CD8-positive, alpha-beta memory T cell (primary cell): ENCODE results near the gene PDGFRB. TPM values are rescaled to one million over a fixed set of nuclear protein-coding genes. Genes with fewer than 3 reads are reported as not detected.
"Not testable (repeated sequence)": the region's sequence is repeated elsewhere in the genome, so short reads cannot be mapped to it uniquely, and the experiment has no call there.

Experiments used
- CTCF ChIA-PET: fragments of 350-600 bp; sonication (Branson Sonifier 250); formaldehyde crosslinking; loops from one replicate; lab custom pipeline; 2021; ENCODE audit warnings: antibody characterized with exemption; lab: Charles Lee
- POLR2A ChIA-PET: fragments of 350-600 bp; sonication (Branson Sonifier 250); formaldehyde crosslinking; loops from one replicate; lab custom pipeline; 2021; ENCODE audit warnings: antibody characterized with exemption; lab: Charles Lee
- DNase-seq, 5 donors: peaks; one replicate each; pipeline versions ENCODE4 v3.0.0 to v3.0.0-alpha.2; 2020 to 2022; ENCODE audit warnings: mixed read lengths in 1 of 5
- H3K27ac ChIP-seq: one replicate; pipeline ENCODE4 v1.7.0; 2013; ENCODE audit warnings: low read depth, mild to moderate bottlenecking, low read length, moderate library complexity
- H3K27me3 ChIP-seq: 2 replicates; pipeline ENCODE4 v1.7.0; 2013; ENCODE audit warnings: low read length, mild to moderate bottlenecking; ENCODE audit not compliant: insufficient read depth, poor library complexity, severe bottlenecking
- H3K36me3 ChIP-seq: 2 replicates; pipeline ENCODE4 v1.7.0; 2013; ENCODE audit warnings: mild to moderate bottlenecking, low read length, moderate library complexity; ENCODE audit not compliant: insufficient read depth
- H3K4me1 ChIP-seq: 2 replicates; pipeline ENCODE4 v1.7.0; 2013; ENCODE audit warnings: mild to moderate bottlenecking, low read length, moderate library complexity; ENCODE audit not compliant: insufficient read depth
- H3K4me3 ChIP-seq: 2 replicates; pipeline ENCODE4 v1.7.0; 2013; ENCODE audit warnings: mild to moderate bottlenecking, low read length
- H3K9me3 ChIP-seq: 2 replicates; pipeline ENCODE4 v1.7.0; 2013; ENCODE audit warnings: mild to moderate bottlenecking, low read length
- H3K27ac Mint-ChIP-seq, 8 donors: one replicate each; pipeline ENCODE4 v1.8.0; 2020 to 2021; ENCODE audit warnings: mixed read lengths in 8 of 8, mild to moderate bottlenecking in 6 of 8, inconsistent platforms in 3 of 8, moderate library complexity in 3 of 8
- H3K27me3 Mint-ChIP-seq, 2 donors: one replicate each; pipeline ENCODE4 v1.8.0; 2020 to 2021; ENCODE audit warnings: mixed read lengths in 2 of 2, mild to moderate bottlenecking in 1 of 2, moderate library complexity in 1 of 2
- H3K36me3 Mint-ChIP-seq, 3 donors: one replicate each; pipeline ENCODE4 v1.8.0; 2020 to 2021; ENCODE audit warnings: mixed read lengths in 3 of 3, inconsistent platforms in 1 of 3, mild to moderate bottlenecking in 1 of 3
- H3K4me1 Mint-ChIP-seq, 3 donors: one replicate each; pipeline ENCODE4 v1.8.0; 2020 to 2021; ENCODE audit warnings: mixed read lengths in 3 of 3, inconsistent platforms in 1 of 3, mild to moderate bottlenecking in 1 of 3
- H3K4me3 Mint-ChIP-seq, 7 donors: one replicate each; pipeline ENCODE4 v1.8.0; 2020 to 2021; ENCODE audit warnings: mixed read lengths in 7 of 7, mild to moderate bottlenecking in 6 of 7, moderate library complexity in 4 of 7, inconsistent platforms in 2 of 7
- H3K9me3 Mint-ChIP-seq, 5 donors: one replicate each; pipeline ENCODE4 v1.8.0; 2020 to 2022; ENCODE audit warnings: mixed read lengths in 5 of 5, mild to moderate bottlenecking in 3 of 5, moderate library complexity in 2 of 5, inconsistent platforms in 1 of 5
- polyA plus RNA-seq: library from polyadenylated mRNA; unstranded; fragments of 300-500 nt; fragmentation: Illumina TruSeq; gene quantifications from one replicate; pipeline ENCODE4 v1.2.3, GENCODE V29; 2021
- total RNA-seq, 2 experiments: library from RNA; stranded (reverse); gene quantifications; one replicate each; pipeline ENCODE4 v1.2.3, GENCODE V29; 2021

The PDGFRB gene
- total and polyA plus RNA-seq, 3 experiments from 2014 or later = 0.66 to 2.0 (median 0.81) TPM

- H3K4me3 ChIP-seq = no peak overlapping the region
- no peak overlapping the region for H3K27ac ChIP-seq
- H3K9me3 ChIP-seq = no peaks in the 10 kb centered on the region
- ChIA-PET CTCF (no interaction called here), POLR2A (no interaction called here)
- H3K4me1 ChIP-seq = no peaks in the 10 kb centered on the region
- H3K27me3 Mint-ChIP-seq = peaks cover 2 to 51% of the 10 kb centered on the region in 2 donors
- no peaks in the 10 kb centered on the region for H3K4me1 Mint-ChIP-seq
- H3K36me3 ChIP-seq = no peaks in the 10 kb centered on the region
- no peak overlapping the region for H3K27ac Mint-ChIP-seq
- H3K9me3 Mint-ChIP-seq = no peaks in the 10 kb centered on the region
- H3K36me3 Mint-ChIP-seq = peaks cover 0 to 1% (median 0%) of the 10 kb centered on the region in 3 donors
- DNase-seq = no peak
- no peak overlapping the region for H3K4me3 Mint-ChIP-seq
- H3K27me3 ChIP-seq = no peaks in the 10 kb centered on the region
These were observed 63.4 kb downstream of the PDGFRB start for GRCh38 chr5:150092159-150092787.

- Histone ChIP-seq H3K27ac (no peak within 1 kb of the TSS), H3K27me3 (peaks cover 10% of the 10 kb centered on the region), H3K36me3 (no peaks in the 10 kb centered on the region), H3K4me3 (no peak within 1 kb of the TSS), H3K9me3 (no peaks in the 10 kb centered on the region), H3K4me1 (no peaks in the 10 kb centered on the region)
- ChIA-PET POLR2A (no interaction called here), CTCF (interaction anchor here (1.6 kb wide), 1 partner anchor 18 kb away, joined by 4 read pairs; no protein-coding TSS in a partner anchor)
- Mint-ChIP-seq H3K27ac (no peak within 1 kb of the TSS), H3K36me3 (peaks cover 0 to 1% (median 0%) of the 10 kb centered on the region in 3 donors), H3K4me1 (peaks cover 0 to 4% (median 0%) of the 10 kb centered on the region in 3 donors), H3K4me3 (no peak within 1 kb of the TSS), H3K27me3 (peaks cover 34 to 69% of the 10 kb centered on the region in 2 donors), H3K9me3 (peaks cover 0 to 2% (median 0%) of the 10 kb centered on the region in 5 donors)
- DNase-seq = no peak
These were observed 69.5 kb downstream of the PDGFRB start, which contains the start of gene CSF1R for GRCh38 chr5:150085950-150086715. TSS of gene CSF1R (minus strand) at chr5:150086554. CDS start at chr5:150086427, 127 bp downstream.

DNA sequence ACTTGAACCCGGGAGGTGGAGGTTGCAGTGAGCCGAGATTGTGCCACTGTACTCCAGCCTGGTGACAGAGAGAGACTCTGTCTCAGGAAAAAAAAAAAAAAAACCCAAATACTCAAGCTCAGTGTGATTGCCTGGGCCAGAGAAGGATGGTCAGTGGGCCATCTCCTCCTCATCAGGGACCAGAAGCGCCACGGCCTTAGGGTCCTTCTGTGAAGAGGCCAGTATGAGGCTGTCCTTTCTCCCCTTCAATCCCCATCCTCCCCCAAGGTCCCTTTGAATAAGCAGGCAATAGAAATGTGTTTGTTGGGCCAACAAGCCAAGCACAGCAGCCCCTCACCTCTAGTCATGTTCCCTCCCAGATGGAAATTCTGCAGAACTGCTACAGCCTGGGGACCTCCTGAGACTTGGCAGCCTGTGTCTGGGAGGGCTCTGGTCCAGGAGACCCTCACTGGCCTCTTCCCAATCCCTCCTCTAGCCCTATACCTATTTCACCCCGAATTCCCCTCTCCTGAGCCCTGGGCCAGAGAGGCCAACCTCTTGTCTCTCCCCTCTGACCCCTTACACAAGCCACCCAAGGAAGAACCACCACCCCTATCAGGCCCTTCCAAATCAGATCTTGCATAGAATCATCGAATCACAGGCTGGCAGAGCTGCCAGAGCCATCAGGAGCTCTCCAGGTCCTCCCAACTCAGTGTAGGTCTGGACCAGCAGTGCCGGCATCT, 70.3 kb downstream of the PDGFRB start:
- no peak overlapping the region for H3K4me3 Mint-ChIP-seq
- no peak overlapping the region for H3K27ac ChIP-seq
- H3K27ac Mint-ChIP-seq = no peak overlapping the region
- H3K27me3 ChIP-seq = peaks cover 12% of the 10 kb centered on the region
- no peak overlapping the region for H3K4me3 ChIP-seq
- H3K27me3 Mint-ChIP-seq = peaks cover 35 to 66% of the 10 kb centered on the region in 2 donors
- no peaks in the 10 kb centered on the region for H3K36me3 ChIP-seq
- ChIA-PET POLR2A (no interaction called here), CTCF (interaction anchor here (0.8 to 1.6 kb wide), 2 partner anchors 11 to 19 kb away, joined by 3 to 4 read pairs; no protein-coding TSS in a partner anchor)
- peaks cover 0 to 4% (median 0%) of the 10 kb centered on the region in 3 donors for H3K4me1 Mint-ChIP-seq
- H3K36me3 Mint-ChIP-seq = peaks cover 0 to 1% (median 0%) of the 10 kb centered on the region in 3 donors
- no peaks in the 10 kb centered on the region for H3K9me3 ChIP-seq
- H3K9me3 Mint-ChIP-seq = peaks cover 0 to 2% (median 0%) of the 10 kb centered on the region in 5 donors
- DNase-seq = no peak
- no peaks in the 10 kb centered on the region for H3K4me1 ChIP-seq

DNA sequence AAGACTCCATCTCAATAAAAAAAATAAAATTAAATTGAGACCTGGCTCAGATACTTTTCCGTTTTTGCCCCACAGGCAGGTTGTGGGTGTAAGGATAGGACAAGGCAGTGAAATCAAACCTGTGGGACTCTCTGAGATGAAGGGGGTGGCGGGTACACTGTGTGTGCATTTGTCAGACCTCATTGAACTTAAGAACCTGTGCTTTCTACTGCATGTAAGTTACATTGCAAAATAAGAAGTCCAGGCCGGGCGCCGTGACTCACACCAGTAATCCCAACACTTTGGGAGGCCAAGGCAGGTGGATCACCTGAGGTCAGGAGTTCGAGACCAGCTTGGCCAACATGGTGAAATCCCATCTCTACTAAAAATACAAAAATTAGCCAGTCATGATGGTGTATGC, 70.9 kb downstream of the PDGFRB start:
- H3K27ac ChIP-seq, H3K36me3 ChIP-seq, H3K9me3 ChIP-seq, H3K9me3 Mint-ChIP-seq, H3K4me1 ChIP-seq, H3K4me1 Mint-ChIP-seq, DNase-seq, POLR2A ChIA-PET, H3K36me3 Mint-ChIP-seq, H3K4me3 Mint-ChIP-seq, H3K4me3 ChIP-seq: not testable (repeated sequence)
- Mint-ChIP-seq H3K27ac (peak overlapping the region in 1 of 8 donors; percentile 43), H3K27me3 (peaks cover 36 to 64% of the 10 kb centered on the region in 2 donors)
- peaks cover 12% of the 10 kb centered on the region for H3K27me3 ChIP-seq
- CTCF ChIA-PET = interaction anchor here (0.8 kb wide), 1 partner anchor 11 kb away, joined by 3 read pairs; no protein-coding TSS in a partner anchor

GRCh38 chr5:150082889-150083288, 72.8 kb downstream of the PDGFRB start:
- H3K9me3 ChIP-seq = no peaks in the 10 kb centered on the region
- H3K4me1 ChIP-seq = no peaks in the 10 kb centered on the region
- H3K27me3 ChIP-seq = peaks cover 12% of the 10 kb centered on the region
- ChIA-PET CTCF (no interaction called here), POLR2A (no interaction called here)
- H3K27me3 Mint-ChIP-seq = peaks cover 40 to 66% of the 10 kb centered on the region in 2 donors
- peaks cover 0 to 2% (median 0%) of the 10 kb centered on the region in 5 donors for H3K9me3 Mint-ChIP-seq
- no peak overlapping the region for H3K4me3 ChIP-seq
- H3K27ac ChIP-seq = no peak overlapping the region
- H3K36me3 ChIP-seq = no peaks in the 10 kb centered on the region
- no peak overlapping the region for H3K4me3 Mint-ChIP-seq
- no peaks in the 10 kb centered on the region for H3K36me3 Mint-ChIP-seq
- peaks cover 0 to 4% (median 0%) of the 10 kb centered on the region in 3 donors for H3K4me1 Mint-ChIP-seq
- H3K27ac Mint-ChIP-seq = no peak overlapping the region
- DNase-seq = no peak

GRCh38 chr5:150082374-150082773, 73.3 kb downstream of the PDGFRB start:
- H3K27me3 ChIP-seq = peaks cover 12% of the 10 kb centered on the region
- H3K4me3 ChIP-seq = no peak overlapping the region
- no peak for DNase-seq
- H3K4me1 Mint-ChIP-seq = peaks cover 0 to 4% (median 0%) of the 10 kb centered on the region in 3 donors
- H3K4me3 Mint-ChIP-seq = no peak overlapping the region
- no peaks in the 10 kb centered on the region for H3K36me3 ChIP-seq
- peaks cover 0 to 2% (median 0%) of the 10 kb centered on the region in 5 donors for H3K9me3 Mint-ChIP-seq
- no peaks in the 10 kb centered on the region for H3K4me1 ChIP-seq
- peaks cover 40 to 63% of the 10 kb centered on the region in 2 donors for H3K27me3 Mint-ChIP-seq
- H3K27ac Mint-ChIP-seq = no peak overlapping the region
- no peaks in the 10 kb centered on the region for H3K9me3 ChIP-seq
- no peak overlapping the region for H3K27ac ChIP-seq
- ChIA-PET CTCF (no interaction called here), POLR2A (no interaction called here)
- no peaks in the 10 kb centered on the region for H3K36me3 Mint-ChIP-seq

DNA sequence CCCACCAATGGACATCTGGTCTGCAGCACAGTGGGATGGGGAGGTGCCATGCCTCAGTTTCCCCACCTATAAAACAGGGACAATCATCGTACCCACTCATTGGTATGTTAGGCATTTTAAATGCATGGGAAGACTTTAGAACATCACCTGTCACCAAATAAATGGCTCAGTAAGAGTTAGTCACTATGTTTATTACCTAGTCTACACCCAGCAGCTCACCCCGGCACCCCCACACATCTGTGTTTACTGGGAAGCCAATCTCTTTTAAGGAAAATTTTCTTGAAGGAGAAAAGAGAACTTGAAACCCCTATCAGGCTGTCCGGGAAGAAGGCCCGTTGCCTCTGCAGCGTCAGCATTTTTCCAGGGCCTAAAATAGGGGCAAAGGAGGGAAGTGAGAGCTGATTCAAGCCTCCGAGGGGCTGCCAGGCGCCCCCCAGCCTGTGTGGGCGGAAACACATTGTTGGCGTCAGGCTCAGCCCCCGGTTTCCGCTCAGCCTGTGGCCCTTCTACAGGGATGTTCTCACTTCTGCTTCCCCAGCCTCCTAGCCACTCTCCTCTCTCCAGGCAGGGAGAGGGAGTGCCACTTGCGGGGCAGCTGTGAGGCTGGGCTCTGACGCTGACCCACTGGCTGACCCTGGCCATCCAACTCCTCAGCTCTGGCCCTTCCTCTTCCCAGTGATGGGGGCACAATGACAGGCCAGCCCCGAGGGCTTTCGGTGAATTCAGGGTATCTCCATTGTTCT, 73.9 kb downstream of the PDGFRB start:
- H3K9me3 ChIP-seq = no peaks in the 10 kb centered on the region
- Mint-ChIP-seq H3K27me3 (peaks cover 38 to 59% of the 10 kb centered on the region in 2 donors), H3K36me3 (no peaks in the 10 kb centered on the region), H3K27ac (no peak overlapping the region), H3K9me3 (peaks cover 0 to 2% (median 0%) of the 10 kb centered on the region in 5 donors), H3K4me3 (no peak overlapping the region), H3K4me1 (peaks cover 0 to 4% (median 0%) of the 10 kb centered on the region in 3 donors)
- H3K4me1 ChIP-seq = no peaks in the 10 kb centered on the region
- peaks cover 12% of the 10 kb centered on the region for H3K27me3 ChIP-seq
- H3K27ac ChIP-seq = no peak overlapping the region
- POLR2A ChIA-PET = no interaction called here
- no peak overlapping the region for H3K4me3 ChIP-seq
- no peaks in the 10 kb centered on the region for H3K36me3 ChIP-seq
- no peak for DNase-seq
- CTCF ChIA-PET = no interaction called here
